Testis (tissue), 2 donors: ENCODE results near the gene LRRC3.

Experiments used
- CTCF ChIP-seq, 3 experiments: fragments of 450-650 bp in 2 of 3; fragments of 200-600 bp in 1 of 3; sonication (generic) in 1 of 3; IDR thresholded peaks; one replicate each; pipeline ENCODE4 v1.5.1; 2016 to 2019; ENCODE audit warnings: antibody characterized with exemption in 3 of 3, mild to moderate bottlenecking in 2 of 3, moderate library complexity in 1 of 3
- POLR2A ChIP-seq: fragments of 450-650 bp; IDR thresholded peaks from one replicate; pipeline ENCODE4 v1.6.1; 2017; ENCODE audit warnings: antibody characterized with exemption, mild to moderate bottlenecking, moderate library complexity

- TF ChIP-seq POLR2A (no peak), CTCF (IDR thresholded peaks at IDR 0.05) (no peak)
These were observed 11.9 kb upstream of the LRRC3 start for GRCh38 chr21:44443291-44443890.
